Astrocyte (in vitro differentiated cells and primary cell): Measurements from ENCODE around the gene ARHGEF2. TPM values are rescaled to one million over a fixed set of nuclear protein-coding genes. Genes with fewer than 3 reads are reported as not detected.

ENCODE experiments used
- DNase-seq: peaks from one replicate; pipeline ENCODE4 v3.0.0-alpha.2; 2010; ENCODE audit warnings: low read depth
- FAIRE-seq: peaks from 2 replicates; lab custom pipeline; 2011; peaks lifted over from hg19 to GRCh38; lab: Jason Lieb, UNC
- H2AFZ ChIP-seq: 2 replicates; pipeline ENCODE4 v1.6.0; 2012; ENCODE audit warnings: low read depth, low read length, inconsistent platforms
- H3K27ac ChIP-seq: 2 replicates; pipeline ENCODE4 v1.5.1; 2011; ENCODE audit warnings: low read depth, low read length, inconsistent platforms
- H3K27me3 ChIP-seq: 2 replicates; pipeline ENCODE4 v1.6.0; 2011; ENCODE audit warnings: low read length, inconsistent platforms; ENCODE audit not compliant: insufficient read depth
- H3K36me3 ChIP-seq: 2 replicates; pipeline ENCODE4 v1.5.1; 2011; ENCODE audit warnings: low read length, inconsistent platforms; ENCODE audit not compliant: insufficient read depth
- H3K4me1 ChIP-seq: 2 replicates; pipeline ENCODE4 v1.5.1; 2011; ENCODE audit warnings: low read length, inconsistent platforms; ENCODE audit not compliant: insufficient read depth
- H3K4me2 ChIP-seq: 2 replicates; pipeline ENCODE4 v1.6.0; 2012; ENCODE audit warnings: low read length, inconsistent platforms
- H3K4me3 ChIP-seq: 2 replicates; pipeline ENCODE4 v1.5.1; 2011; ENCODE audit warnings: low read depth, mild to moderate bottlenecking, low read length, inconsistent platforms; ENCODE audit not compliant: insufficient read depth
- H3K79me2 ChIP-seq: 2 replicates; pipeline ENCODE4 v1.6.0; 2012; ENCODE audit warnings: mild to moderate bottlenecking, low read length, inconsistent platforms; ENCODE audit not compliant: insufficient read depth
- H3K9ac ChIP-seq: 2 replicates; pipeline ENCODE4 v1.6.0; 2012; ENCODE audit warnings: mild to moderate bottlenecking, low read length, inconsistent platforms
- H3K9me3 ChIP-seq: 2 replicates; pipeline ENCODE4 v1.5.1; 2012; ENCODE audit warnings: low read depth, mild to moderate bottlenecking, low read length, inconsistent platforms; ENCODE audit not compliant: insufficient read depth
- H4K20me1 ChIP-seq: 2 replicates; pipeline ENCODE4 v1.6.0; 2012; ENCODE audit warnings: low read length, inconsistent platforms; ENCODE audit not compliant: insufficient read depth
- H3K27ac Mint-ChIP-seq: one replicate; pipeline ENCODE4 v1.8.0; 2021; ENCODE audit warnings: mild to moderate bottlenecking, mixed read lengths; ENCODE audit not compliant: unreplicated experiment
- H3K27me3 Mint-ChIP-seq: one replicate; pipeline ENCODE4 v1.8.0; 2021; ENCODE audit warnings: low read depth, mixed read lengths; ENCODE audit not compliant: unreplicated experiment
- H3K36me3 Mint-ChIP-seq: one replicate; pipeline ENCODE4 v1.8.0; 2021; ENCODE audit warnings: low read depth, mixed read lengths; ENCODE audit not compliant: unreplicated experiment
- H3K4me1 Mint-ChIP-seq: one replicate; pipeline ENCODE4 v1.8.0; 2021; ENCODE audit warnings: low read depth, mixed read lengths; ENCODE audit not compliant: unreplicated experiment
- H3K4me3 Mint-ChIP-seq: one replicate; pipeline ENCODE4 v1.8.0; 2021; ENCODE audit warnings: mild to moderate bottlenecking, moderate library complexity, mixed read lengths; ENCODE audit not compliant: unreplicated experiment
- H3K9me3 Mint-ChIP-seq: one replicate; pipeline ENCODE4 v1.8.0; 2021; ENCODE audit warnings: mild to moderate bottlenecking, mixed read lengths; ENCODE audit not compliant: unreplicated experiment
- CTCF ChIP-seq: IDR thresholded peaks from 2 replicates; pipeline ENCODE4 v1.5.1; 2011; ENCODE audit warnings: low read depth, mild to moderate bottlenecking, inconsistent platforms, low read length, moderate library complexity; ENCODE audit not compliant: insufficient read depth
- EZH2 ChIP-seq: IDR thresholded peaks from 2 replicates; pipeline ENCODE4 v1.6.1; 2012; ENCODE audit warnings: mild to moderate bottlenecking, low read length, inconsistent platforms; ENCODE audit not compliant: insufficient read depth
- total RNA-seq: library from RNA; stranded (reverse); gene quantifications from 2 replicates; pipeline ENCODE4 v1.2.1, GENCODE V29; 2021

Gene ARHGEF2
- total RNA-seq, 1 donor from 2014 or later = 99.3 TPM

- Mint-ChIP-seq H3K4me1 (peaks cover 8% of the 10 kb centered on the region), H3K27ac (no peak overlapping the region), H3K4me3 (no peak overlapping the region), H3K27me3 (no peaks in the 10 kb centered on the region), H3K9me3 (no peaks in the 10 kb centered on the region), H3K36me3 (peaks cover 17% of the 10 kb centered on the region)
- Histone ChIP-seq H3K79me2 (no peaks in the 10 kb centered on the region), H3K4me3 (no peak overlapping the region), H3K4me1 (peaks cover 3% of the 10 kb centered on the region), H3K4me2 (no peak overlapping the region), H3K27ac (no peak overlapping the region), H2AFZ (no peak overlapping the region), H4K20me1 (peaks cover 36% of the 10 kb centered on the region), H3K36me3 (peaks cover 44% of the 10 kb centered on the region), H3K9me3 (no peaks in the 10 kb centered on the region), H3K9ac (no peak overlapping the region), H3K27me3 (no peaks in the 10 kb centered on the region)
- TF ChIP-seq EZH2 (no peak), CTCF (no peak)
- FAIRE-seq = no peak
- DNase-seq = no peak
Measured at GRCh38 chr1:155946633-155947219, 31.6 kb downstream of the ARHGEF2 start.

DNA sequence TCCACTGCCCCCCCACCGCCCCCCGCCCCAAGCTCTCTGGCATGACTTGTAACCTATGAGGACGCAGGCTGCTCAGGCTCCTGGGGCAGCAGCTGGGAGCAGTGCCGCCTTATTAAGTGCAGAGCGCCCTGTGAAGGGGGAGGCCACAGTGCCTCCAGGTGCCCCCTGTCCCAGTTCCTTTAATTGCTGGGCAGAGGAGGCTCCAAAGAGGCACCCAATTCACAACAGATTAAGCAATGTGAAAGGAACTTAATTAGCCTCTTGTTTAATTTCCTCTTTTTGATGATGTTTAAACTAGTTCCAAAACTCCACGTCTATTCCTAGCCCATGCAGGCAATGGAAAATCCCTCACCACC lies 33.9 kb downstream of the ARHGEF2 start:
- H2AFZ ChIP-seq = no peak overlapping the region
- FAIRE-seq = no peak
- H3K4me3 Mint-ChIP-seq = no peak overlapping the region
- no peaks in the 10 kb centered on the region for H3K27me3 ChIP-seq
- H3K27ac ChIP-seq = no peak overlapping the region
- H3K9me3 ChIP-seq = no peaks in the 10 kb centered on the region
- peaks cover 29% of the 10 kb centered on the region for H3K36me3 ChIP-seq
- no peak overlapping the region for H3K4me3 ChIP-seq
- H3K36me3 Mint-ChIP-seq = peaks cover 11% of the 10 kb centered on the region
- DNase-seq = no peak
- peaks cover 22% of the 10 kb centered on the region for H3K4me1 ChIP-seq
- H4K20me1 ChIP-seq = peaks cover 19% of the 10 kb centered on the region
- peaks cover 18% of the 10 kb centered on the region for H3K4me1 Mint-ChIP-seq
- no peaks in the 10 kb centered on the region for H3K79me2 ChIP-seq
- H3K9ac ChIP-seq = no peak overlapping the region
- H3K27me3 Mint-ChIP-seq = no peaks in the 10 kb centered on the region
- no peak overlapping the region for H3K4me2 ChIP-seq
- H3K9me3 Mint-ChIP-seq = no peaks in the 10 kb centered on the region
- no peak overlapping the region for H3K27ac Mint-ChIP-seq
- no peak for TF ChIP-seq EZH2
- TF ChIP-seq CTCF = no peak

DNA sequence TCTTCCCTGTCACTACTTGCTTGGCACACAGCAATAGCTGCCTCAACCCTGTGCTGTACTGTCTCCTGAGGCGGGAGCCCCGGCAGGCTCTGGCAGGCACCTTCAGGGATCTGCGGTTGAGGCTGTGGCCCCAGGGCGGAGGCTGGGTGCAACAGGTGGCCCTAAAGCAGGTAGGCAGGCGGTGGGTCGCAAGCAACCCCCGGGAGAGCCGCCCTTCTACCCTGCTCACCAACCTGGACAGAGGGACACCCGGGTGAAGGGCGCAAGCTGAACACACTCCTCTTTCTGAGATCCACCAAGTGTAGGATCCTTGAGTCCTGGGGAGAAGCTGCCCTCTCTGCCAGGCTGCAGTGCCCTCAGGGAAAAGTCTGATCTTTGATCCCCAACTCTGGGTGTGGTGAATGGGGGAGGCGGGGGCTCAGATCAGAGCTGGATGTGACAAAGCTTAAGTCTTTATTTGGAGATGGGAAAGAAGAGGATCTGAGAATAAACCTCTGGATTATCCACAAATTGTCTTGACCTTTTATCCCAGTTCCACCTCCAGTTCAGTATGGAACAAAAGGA lies 35.7 kb downstream of the ARHGEF2 start:
- FAIRE-seq = no peak
- H3K79me2 ChIP-seq = no peaks in the 10 kb centered on the region

More for the DNA sequence above, 35.7 kb downstream of the ARHGEF2 start:
- H3K4me3 ChIP-seq = no peak overlapping the region
- Mint-ChIP-seq H3K36me3 (peaks cover 11% of the 10 kb centered on the region), H3K4me1 (peaks cover 18% of the 10 kb centered on the region), H3K27me3 (no peaks in the 10 kb centered on the region), H3K27ac (no peak overlapping the region), H3K9me3 (no peaks in the 10 kb centered on the region), H3K4me3 (no peak overlapping the region)
- H3K27me3 ChIP-seq = no peaks in the 10 kb centered on the region
- H3K4me2 ChIP-seq = no peak overlapping the region
- H3K9ac ChIP-seq = no peak overlapping the region
- no peak overlapping the region for H2AFZ ChIP-seq
- DNase-seq = no peak
- H4K20me1 ChIP-seq = peaks cover 16% of the 10 kb centered on the region
- H3K4me1 ChIP-seq = peaks cover 28% of the 10 kb centered on the region
- no peak for TF ChIP-seq CTCF
- no peak for TF ChIP-seq EZH2
- no peak overlapping the region for H3K27ac ChIP-seq
- H3K9me3 ChIP-seq = no peaks in the 10 kb centered on the region
- H3K36me3 ChIP-seq = peaks cover 21% of the 10 kb centered on the region
